Trophoblast cell (in vitro differentiated cells and primary cell): ENCODE measurements around the gene TBC1D22A.

Source experiments
- DNase-seq, 2 donors: peaks; one replicate each; pipeline ENCODE4 v3.0.0-alpha.2; 2016
- H2AFZ ChIP-seq: 2 replicates; pipeline ENCODE4 v1.6.1; 2013; ENCODE audit warnings: low read length, moderate library complexity, mild to moderate bottlenecking; ENCODE audit not compliant: insufficient read depth, poor library complexity
- H2AK5ac ChIP-seq: 2 replicates; pipeline ENCODE4 v1.6.1; 2013; ENCODE audit warnings: mild to moderate bottlenecking, low read length
- H2BK120ac ChIP-seq: 2 replicates; pipeline ENCODE4 v1.6.1; 2013; ENCODE audit warnings: low read length, mild to moderate bottlenecking, moderate library complexity; ENCODE audit not compliant: insufficient read depth, poor library complexity
- H2BK12ac ChIP-seq: 2 replicates; pipeline ENCODE4 v1.6.1; 2013; ENCODE audit warnings: mild to moderate bottlenecking, low read length, moderate library complexity
- H2BK5ac ChIP-seq: 2 replicates; pipeline ENCODE4 v1.6.1; 2013; ENCODE audit warnings: low read length, low read depth, moderate library complexity, mild to moderate bottlenecking; ENCODE audit not compliant: poor library complexity
- H3K14ac ChIP-seq: 2 replicates; pipeline ENCODE4 v1.6.1; 2013; ENCODE audit warnings: mild to moderate bottlenecking, low read length
- H3K18ac ChIP-seq: 2 replicates; pipeline ENCODE4 v1.6.1; 2013; ENCODE audit warnings: mild to moderate bottlenecking, low read length
- H3K23ac ChIP-seq: 2 replicates; pipeline ENCODE4 v1.6.1; 2013; ENCODE audit warnings: low read length
- H3K27ac ChIP-seq: 2 replicates; pipeline ENCODE4 v1.5.1; 2013; ENCODE audit warnings: low read depth, mild to moderate bottlenecking, inconsistent platforms, low read length, moderate library complexity
- H3K27me3 ChIP-seq: 2 replicates; pipeline ENCODE4 v1.6.1; 2013; ENCODE audit warnings: inconsistent platforms, mild to moderate bottlenecking, low read length, moderate library complexity; ENCODE audit not compliant: insufficient read depth
- H3K36me3 ChIP-seq, 2 experiments: 1 replicate in 1 of 2; 2 replicates in 1 of 2; pipeline ENCODE4 v1.6.1; 2013; ENCODE audit warnings: low read length in 2 of 2, mild to moderate bottlenecking in 2 of 2, moderate library complexity in 1 of 2; ENCODE audit not compliant: insufficient read depth in 2 of 2, control insufficient read depth in 1 of 2
- H3K4ac ChIP-seq: 2 replicates; pipeline ENCODE4 v1.6.1; 2013; ENCODE audit warnings: low read depth, mild to moderate bottlenecking, low read length, moderate library complexity
- H3K4me1 ChIP-seq, 2 experiments: 1 replicate in 1 of 2; 2 replicates in 1 of 2; pipeline ENCODE4 v1.6.1; 2013; ENCODE audit warnings: low read length in 2 of 2, mild to moderate bottlenecking in 2 of 2, moderate library complexity in 1 of 2; ENCODE audit not compliant: insufficient read depth in 2 of 2, control insufficient read depth in 1 of 2
- H3K4me2 ChIP-seq: 2 replicates; pipeline ENCODE4 v1.6.1; 2013; ENCODE audit warnings: inconsistent platforms, mild to moderate bottlenecking, low read length, moderate library complexity
- H3K4me3 ChIP-seq: 2 replicates; pipeline ENCODE4 v1.5.1; 2013; ENCODE audit warnings: mild to moderate bottlenecking, low read depth, low read length, inconsistent platforms
- H3K79me1 ChIP-seq: one replicate; pipeline ENCODE4 v1.6.1; 2013; ENCODE audit warnings: low read length
- H3K79me2 ChIP-seq: 2 replicates; pipeline ENCODE4 v1.6.1; 2013; ENCODE audit warnings: low read length, mild to moderate bottlenecking; ENCODE audit not compliant: control insufficient read depth, insufficient read depth, poor library complexity
- H3K9ac ChIP-seq: 2 replicates; pipeline ENCODE4 v1.6.1; 2013; ENCODE audit warnings: mild to moderate bottlenecking, low read length
- H3K9me3 ChIP-seq: 2 replicates; pipeline ENCODE4 v1.6.1; 2013; ENCODE audit warnings: low read depth, mild to moderate bottlenecking, control low read depth, inconsistent platforms, low read length; ENCODE audit not compliant: insufficient read depth
- H4K12ac ChIP-seq: 2 replicates; pipeline ENCODE4 v1.6.1; 2013; ENCODE audit warnings: low read depth, mild to moderate bottlenecking, low read length, moderate library complexity
- H4K8ac ChIP-seq: 2 replicates; pipeline ENCODE4 v1.6.1; 2013; ENCODE audit warnings: low read depth, mild to moderate bottlenecking, low read length, moderate library complexity
- H4K91ac ChIP-seq: one replicate; pipeline ENCODE4 v1.6.1; 2013; ENCODE audit warnings: low read depth, mild to moderate bottlenecking, low read length, moderate library complexity
- WGBS: extraction: QIAGEN DNeasy Blood & Tissue Kit; methylation state at CpG from one replicate; pipeline ENCODE4 v1.1.7; 2013; ENCODE audit warnings: missing lambda C conversion rate; ENCODE audit not compliant: insufficient read length, insufficient coverage; ENCODE audit errors: extremely low coverage; 5-methylcytosine and 5-hydroxymethylcytosine counted together

Gene TBC1D22A

GRCh38 chr22:47130883-47131631 lies 368.6 kb downstream of the TBC1D22A start:
- H4K8ac ChIP-seq: no peak overlapping the region
- no peak overlapping the region for H4K12ac ChIP-seq
- no peak overlapping the region for H4K91ac ChIP-seq
- no peak overlapping the region for H3K4me3 ChIP-seq
- H3K4me2 ChIP-seq: no peak overlapping the region
- H3K27me3 ChIP-seq: no peaks in the 10 kb centered on the region
- peaks cover 3% of the 10 kb centered on the region for H3K9me3 ChIP-seq
- H3K36me3 ChIP-seq: no peaks in the 10 kb centered on the region
- no peak overlapping the region for H3K14ac ChIP-seq
- H2BK120ac ChIP-seq: no peak overlapping the region
- H3K9ac ChIP-seq: no peak overlapping the region
- no CpG with 5 or more reads among the region's 16 CpGs for WGBS
- H2AFZ ChIP-seq: no peak overlapping the region
- H3K79me1 ChIP-seq: peaks cover 2% of the 10 kb centered on the region
- no peaks in the 10 kb centered on the region for H3K4me1 ChIP-seq
- DNase-seq: no peak
- H2BK12ac ChIP-seq: no peak overlapping the region
- no peak overlapping the region for H2AK5ac ChIP-seq
- H3K79me2 ChIP-seq: no peaks in the 10 kb centered on the region
- H3K4ac ChIP-seq: no peak overlapping the region
- no peak overlapping the region for H2BK5ac ChIP-seq
- H3K27ac ChIP-seq: no peak overlapping the region
- no peak overlapping the region for H3K18ac ChIP-seq
- H3K23ac ChIP-seq: no peak overlapping the region

GRCh38 chr22:47131632-47132427 lies 369.4 kb downstream of the TBC1D22A start:
- Histone ChIP-seq H3K79me1 (peaks cover 2% of the 10 kb centered on the region), H3K18ac (no peak overlapping the region), H3K9ac (no peak overlapping the region), H2AFZ (no peak overlapping the region), H3K4ac (no peak overlapping the region), H3K79me2 (no peaks in the 10 kb centered on the region), H4K8ac (no peak overlapping the region), H2BK120ac (no peak overlapping the region), H2BK12ac (no peak overlapping the region), H2BK5ac (no peak overlapping the region), H3K4me1 (no peaks in the 10 kb centered on the region), H3K27me3 (no peaks in the 10 kb centered on the region), H4K91ac (no peak overlapping the region), H2AK5ac (no peak overlapping the region), H3K36me3 (no peaks in the 10 kb centered on the region), H4K12ac (no peak overlapping the region), H3K4me3 (no peak overlapping the region), H3K23ac (no peak overlapping the region), H3K27ac (no peak overlapping the region), H3K4me2 (no peak overlapping the region), H3K14ac (no peak overlapping the region), H3K9me3 (peaks cover 3% of the 10 kb centered on the region)
- no peak for DNase-seq
- no CpG with 5 or more reads among the region's 21 CpGs for WGBS

- Histone ChIP-seq H4K8ac (no peak overlapping the region), H3K79me1 (peaks cover 2% of the 10 kb centered on the region), H2AFZ (no peak overlapping the region), H3K9me3 (peaks cover 3% of the 10 kb centered on the region), H2BK5ac (no peak overlapping the region), H3K23ac (no peak overlapping the region), H3K36me3 (no peaks in the 10 kb centered on the region), H2BK120ac (no peak overlapping the region), H3K79me2 (no peaks in the 10 kb centered on the region), H4K91ac (no peak overlapping the region), H2BK12ac (no peak overlapping the region), H3K4me3 (no peak overlapping the region), H3K14ac (no peak overlapping the region), H3K27me3 (no peaks in the 10 kb centered on the region), H4K12ac (no peak overlapping the region), H3K4me1 (no peaks in the 10 kb centered on the region), H3K18ac (no peak overlapping the region), H3K9ac (no peak overlapping the region), H3K4me2 (no peak overlapping the region), H3K4ac (no peak overlapping the region), H3K27ac (no peak overlapping the region), H2AK5ac (no peak overlapping the region)
- DNase-seq: no peak
- no CpG with 5 or more reads among the region's 13 CpGs for WGBS
Observed at GRCh38 chr22:47132428-47132825, 370.0 kb downstream of the TBC1D22A start.

- no CpG with 5 or more reads among the region's 25 CpGs for WGBS
- H3K9ac ChIP-seq: no peak overlapping the region
Observed at GRCh38 chr22:47133061-47133969, 370.9 kb downstream of the TBC1D22A start.

More at GRCh38 chr22:47133061-47133969, 370.9 kb downstream of the TBC1D22A start:
- Histone ChIP-seq H2BK5ac (no peak overlapping the region), H2AFZ (no peak overlapping the region), H3K18ac (no peak overlapping the region), H3K79me2 (no peaks in the 10 kb centered on the region), H2BK12ac (no peak overlapping the region), H2BK120ac (no peak overlapping the region), H3K4me3 (no peak overlapping the region), H3K79me1 (peaks cover 2% of the 10 kb centered on the region), H2AK5ac (no peak overlapping the region), H3K27ac (no peak overlapping the region), H3K4ac (no peak overlapping the region), H3K27me3 (no peaks in the 10 kb centered on the region), H4K8ac (no peak overlapping the region), H3K14ac (no peak overlapping the region), H4K12ac (no peak overlapping the region), H3K23ac (no peak overlapping the region), H3K4me2 (no peak overlapping the region), H3K9me3 (peaks cover 3% of the 10 kb centered on the region), H4K91ac (no peak overlapping the region), H3K4me1 (no peaks in the 10 kb centered on the region), H3K36me3 (no peaks in the 10 kb centered on the region)
- DNase-seq: no peak
